Mesenchymal stem cell (in vitro differentiated cells and primary cell): ENCODE measurements around the gene USP7.

Experiments
- DNase-seq: peaks from one replicate; pipeline ENCODE4 v3.0.0-alpha.2; 2013
- H2AFZ ChIP-seq: one replicate; pipeline ENCODE4 v1.6.1; 2013; ENCODE audit warnings: low read depth, mild to moderate bottlenecking, control low read depth, inconsistent platforms, low read length, moderate library complexity
- H2AK5ac ChIP-seq: 2 replicates; pipeline ENCODE4 v1.6.1; 2013; ENCODE audit warnings: low read length, moderate library complexity, mild to moderate bottlenecking, inconsistent platforms; ENCODE audit not compliant: severe bottlenecking
- H2BK120ac ChIP-seq: one replicate; pipeline ENCODE4 v1.6.1; 2013; ENCODE audit warnings: low read depth, mild to moderate bottlenecking, inconsistent platforms, low read length, moderate library complexity
- H2BK12ac ChIP-seq, 2 experiments: one replicate each; pipeline ENCODE4 v1.6.1; 2013; ENCODE audit warnings: inconsistent platforms in 2 of 2, low read length in 2 of 2, mild to moderate bottlenecking in 2 of 2, moderate library complexity in 2 of 2, control low read depth in 1 of 2
- H2BK15ac ChIP-seq: one replicate; pipeline ENCODE4 v1.6.1; 2013; ENCODE audit warnings: mild to moderate bottlenecking, low read depth, inconsistent platforms; ENCODE audit not compliant: poor library complexity, severe bottlenecking
- H2BK5ac ChIP-seq: 2 replicates; pipeline ENCODE4 v1.6.1; 2013; ENCODE audit warnings: low read depth, mild to moderate bottlenecking, low read length, control low read depth, inconsistent platforms; ENCODE audit not compliant: poor library complexity, severe bottlenecking
- H3K14ac ChIP-seq, 2 experiments: one replicate each; pipeline ENCODE4 v1.6.1; 2013; ENCODE audit warnings: inconsistent platforms in 2 of 2, low read length in 2 of 2, control low read depth in 1 of 2, mild to moderate bottlenecking in 1 of 2, moderate library complexity in 1 of 2
- H3K18ac ChIP-seq, 2 experiments: one replicate each; pipeline ENCODE4 v1.6.1; 2013; ENCODE audit warnings: inconsistent platforms in 2 of 2, low read length in 2 of 2, control low read depth in 1 of 2, low read depth in 1 of 2, mild to moderate bottlenecking in 1 of 2
- H3K23ac ChIP-seq, 2 experiments: one replicate each; pipeline ENCODE4 v1.6.1; 2013; ENCODE audit warnings: inconsistent platforms in 2 of 2, low read length in 2 of 2, mild to moderate bottlenecking in 2 of 2, moderate library complexity in 2 of 2, control low read depth in 1 of 2
- H3K27ac ChIP-seq: 2 replicates; pipeline ENCODE4 v1.5.1; 2013; ENCODE audit warnings: mild to moderate bottlenecking, moderate library complexity, low read length, control low read depth, inconsistent platforms; ENCODE audit not compliant: poor library complexity, severe bottlenecking
- H3K27me3 ChIP-seq, 2 experiments: 2 replicates each; pipeline versions ENCODE4 v1.6.1 to v1.7.0; 2013; ENCODE audit warnings: low read length in 2 of 2, mild to moderate bottlenecking in 2 of 2, moderate library complexity in 2 of 2, control low read depth in 1 of 2, inconsistent platforms in 1 of 2; ENCODE audit not compliant: control insufficient read depth in 1 of 2, insufficient read depth in 1 of 2
- H3K36me3 ChIP-seq, 2 experiments: 2 replicates each; pipeline versions ENCODE4 v1.6.1 to v1.7.0; 2013; ENCODE audit warnings: low read length in 2 of 2, control low read depth in 1 of 2, inconsistent platforms in 1 of 2, low read depth in 1 of 2, mild to moderate bottlenecking in 1 of 2; ENCODE audit not compliant: insufficient read depth in 2 of 2, control insufficient read depth in 1 of 2
- H3K4ac ChIP-seq, 2 experiments: one replicate each; pipeline ENCODE4 v1.6.1; 2013; ENCODE audit warnings: inconsistent platforms in 2 of 2, low read length in 2 of 2, mild to moderate bottlenecking in 2 of 2, moderate library complexity in 2 of 2, control low read depth in 1 of 2, low read depth in 1 of 2
- H3K4me1 ChIP-seq: 2 replicates; pipeline ENCODE4 v1.6.1; 2013; ENCODE audit warnings: low read depth, low read length, control low read depth; ENCODE audit not compliant: control insufficient read depth, insufficient read depth
- H3K4me2 ChIP-seq: 2 replicates; pipeline ENCODE4 v1.6.1; 2013; ENCODE audit warnings: low read length, mild to moderate bottlenecking, inconsistent platforms; ENCODE audit not compliant: poor library complexity, severe bottlenecking
- H3K4me3 ChIP-seq, 2 experiments: 2 replicates each; pipeline versions ENCODE4 v1.5.1 to v1.7.0; 2013; ENCODE audit warnings: low read length in 2 of 2, mild to moderate bottlenecking in 2 of 2, control low read depth in 1 of 2, low read depth in 1 of 2; ENCODE audit not compliant: insufficient read depth in 1 of 2
- H3K79me1 ChIP-seq: replicated peaks from 2 replicates; pipeline ENCODE4 v1.6.1; 2013; ENCODE audit warnings: mild to moderate bottlenecking, control low read depth, low read length, inconsistent platforms; ENCODE audit not compliant: poor library complexity, severe bottlenecking
- H3K9ac ChIP-seq: 2 replicates; pipeline ENCODE4 v1.7.0; 2013; ENCODE audit warnings: mild to moderate bottlenecking, low read length, moderate library complexity
- H3K9me3 ChIP-seq: 2 replicates; pipeline ENCODE4 v1.7.0; 2013; ENCODE audit warnings: mild to moderate bottlenecking, low read length; ENCODE audit not compliant: control insufficient read depth
- H4K8ac ChIP-seq: one replicate; pipeline ENCODE4 v1.6.1; 2013; ENCODE audit warnings: inconsistent platforms, mild to moderate bottlenecking, low read length, moderate library complexity
- H4K91ac ChIP-seq: one replicate; pipeline ENCODE4 v1.6.1; 2013; ENCODE audit warnings: mild to moderate bottlenecking, low read length, inconsistent platforms
- WGBS: methylation state at CpG from one replicate; pipeline ENCODE4 v1.1.7; 2013; ENCODE audit warnings: mixed read lengths; 5-methylcytosine and 5-hydroxymethylcytosine counted together

USP7 gene

GRCh38 chr16:8882725-8883377 is 80.9 kb downstream of the USP7 start:
- Histone ChIP-seq H2BK15ac (peak overlapping the region; percentile 33), H3K27me3 (no peaks in the 10 kb centered on the region), H3K9ac (no peak overlapping the region), H4K8ac (no peak overlapping the region), H3K9me3 (no peaks in the 10 kb centered on the region), H3K23ac (no peak overlapping the region), H3K18ac (no peak overlapping the region), H4K91ac (peak overlapping the region; percentile 69), H3K4me1 (peaks cover 39% of the 10 kb centered on the region), H2AK5ac (peak overlapping the region; percentile 31), H2BK12ac (peak overlapping the region; percentile 40 to 80), H3K79me1 (peaks cover 7% of the 10 kb centered on the region), H3K4ac (no peak overlapping the region), H2BK5ac (no peak overlapping the region), H3K36me3 (peaks cover 8 to 9% of the 10 kb centered on the region in 2 experiments), H3K27ac (no peak overlapping the region), H2AFZ (no peak overlapping the region), H3K14ac (no peak overlapping the region), H3K4me2 (no peak overlapping the region), H3K4me3 (no peak overlapping the region), H2BK120ac (no peak overlapping the region)
- DNase-seq: no peak
- WGBS: 95% methylated on average over 17 of the region's 17 CpGs

DNA sequence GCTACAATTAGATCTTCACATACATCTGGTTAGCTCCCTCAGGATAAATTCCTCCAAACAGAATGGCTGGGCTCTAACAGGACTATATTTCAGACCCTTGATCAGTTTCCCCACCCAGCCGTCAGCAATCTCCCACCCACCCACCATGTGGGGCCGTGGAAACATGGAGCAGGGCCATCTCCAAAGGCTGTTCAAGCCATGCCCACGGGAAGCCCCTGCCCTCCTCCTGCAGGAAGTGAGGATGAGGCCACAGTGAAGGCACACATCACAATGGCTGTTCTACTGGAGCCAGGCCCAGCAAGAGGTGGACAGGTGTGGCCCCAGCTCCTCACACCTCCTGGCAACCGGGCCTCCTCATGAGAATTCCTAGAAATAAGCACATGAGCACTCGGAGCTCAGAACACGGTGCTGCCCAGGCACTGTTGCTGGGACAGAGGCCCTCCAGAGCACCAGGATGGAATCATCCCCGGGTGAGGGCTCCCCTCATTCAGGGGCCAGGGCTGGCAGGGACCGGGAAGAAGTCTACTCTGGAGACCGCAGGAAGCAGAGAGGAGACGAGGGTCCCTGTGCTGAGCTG is 81.6 kb downstream of the USP7 start, which contains the start of gene LITAFD:
TSS of gene LITAFD (plus strand) at position 311 of the 577 bp plus-strand sequence. CDS start 2,005 bp downstream, outside the sequence.
- Histone ChIP-seq H2AK5ac (peak within 1 kb of the TSS; percentile 25), H3K14ac (no peak within 1 kb of the TSS), H3K27ac (no peak within 1 kb of the TSS), H3K27me3 (no peaks in the 10 kb centered on the region), H3K36me3 (peaks cover 2% of the 10 kb centered on the region in 2 experiments), H2BK5ac (no peak within 1 kb of the TSS), H2BK120ac (no peak within 1 kb of the TSS), H2BK12ac (peak within 1 kb of the TSS; percentile 40 to 91), H2BK15ac (peak within 1 kb of the TSS; percentile 33), H3K79me1 (peaks cover 3% of the 10 kb centered on the region), H3K23ac (no peak within 1 kb of the TSS), H3K4me3 (no peak within 1 kb of the TSS), H4K91ac (peak within 1 kb of the TSS; percentile 69), H3K18ac (peak within 1 kb of the TSS in 1 of 2 experiments; percentile 28), H2AFZ (no peak within 1 kb of the TSS), H4K8ac (peak within 1 kb of the TSS; percentile 31), H3K4me1 (peaks cover 43% of the 10 kb centered on the region), H3K9me3 (no peaks in the 10 kb centered on the region), H3K4ac (no peak within 1 kb of the TSS), H3K4me2 (no peak within 1 kb of the TSS), H3K9ac (no peak within 1 kb of the TSS)
- no peak for DNase-seq
- 83% methylated on average over 10 of the region's 10 CpGs for WGBS

- no peak overlapping the region for H2BK5ac ChIP-seq
- no peak overlapping the region for H3K14ac ChIP-seq
- H3K4ac ChIP-seq: no peak overlapping the region
- H2BK12ac ChIP-seq: no peak overlapping the region
- H3K9me3 ChIP-seq: no peaks in the 10 kb centered on the region
- peaks cover 35% of the 10 kb centered on the region for H3K4me1 ChIP-seq
- no peak overlapping the region for H2AFZ ChIP-seq
- H4K91ac ChIP-seq: no peak overlapping the region
- H3K9ac ChIP-seq: no peak overlapping the region
- 97% methylated on average over 8 of the region's 8 CpGs for WGBS
- no peak overlapping the region for H2BK120ac ChIP-seq
- H3K27ac ChIP-seq: no peak overlapping the region
- no peak overlapping the region for H3K23ac ChIP-seq
- H2AK5ac ChIP-seq: peak overlapping the region; percentile 25
- no peak overlapping the region for H3K18ac ChIP-seq
- no peak for DNase-seq
- H3K79me1 ChIP-seq: peaks cover 3% of the 10 kb centered on the region
- no peak overlapping the region for H3K4me2 ChIP-seq
- no peaks in the 10 kb centered on the region for H3K36me3 ChIP-seq
- H2BK15ac ChIP-seq: no peak overlapping the region
- H4K8ac ChIP-seq: no peak overlapping the region
- H3K27me3 ChIP-seq: no peaks in the 10 kb centered on the region
- H3K4me3 ChIP-seq: no peak overlapping the region
Observed at GRCh38 chr16:8880839-8881510, 82.7 kb downstream of the USP7 start.

DNA sequence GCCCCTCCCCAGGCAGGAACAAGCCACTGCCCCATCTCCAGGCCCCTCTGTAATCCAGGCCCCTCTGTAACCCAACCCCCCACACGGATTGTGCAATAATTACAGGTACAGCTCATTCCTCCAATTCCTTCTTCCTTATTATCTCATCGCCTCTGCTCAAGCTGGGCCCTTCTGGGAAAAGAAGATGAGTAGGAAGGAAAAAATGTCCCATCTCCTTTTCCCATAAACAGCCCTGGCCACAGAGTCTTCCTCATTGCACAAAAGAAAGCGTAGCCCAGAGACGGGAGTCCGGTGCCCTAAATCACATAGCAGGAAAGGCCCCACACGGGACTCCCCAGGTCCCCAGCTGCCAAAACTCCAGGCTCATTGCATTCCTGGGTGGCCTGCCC is 85.2 kb downstream of the USP7 start:
- H3K79me1 ChIP-seq: peaks cover 3% of the 10 kb centered on the region
- H3K27me3 ChIP-seq: no peaks in the 10 kb centered on the region
- no peak overlapping the region for H3K4me3 ChIP-seq
- H4K91ac ChIP-seq: peak overlapping the region; percentile 55
- H2BK15ac ChIP-seq: no peak overlapping the region
- peak overlapping the region in 1 of 2 experiments; percentile 99 for H2BK12ac ChIP-seq
- H3K4ac ChIP-seq: peak overlapping the region in 1 of 2 experiments; percentile 71
- no peak overlapping the region for H2AFZ ChIP-seq
- H3K14ac ChIP-seq: peak overlapping the region in 1 of 2 experiments; percentile 53
- peak overlapping the region; percentile 46 to 95 for H3K18ac ChIP-seq
- H2BK5ac ChIP-seq: no peak overlapping the region
- peak overlapping the region; percentile 88 for H2AK5ac ChIP-seq
- WGBS: 1% methylated on average over 6 of the region's 6 CpGs
- peak overlapping the region; percentile 93 for H3K27ac ChIP-seq
- no peak overlapping the region for H3K23ac ChIP-seq
- no peaks in the 10 kb centered on the region for H3K36me3 ChIP-seq
- DNase-seq: peak; percentile 95
- H3K4me2 ChIP-seq: no peak overlapping the region
- peak overlapping the region; percentile 61 for H3K9ac ChIP-seq
- no peaks in the 10 kb centered on the region for H3K9me3 ChIP-seq
- H2BK120ac ChIP-seq: peak overlapping the region; percentile 75
- H3K4me1 ChIP-seq: peaks cover 18% of the 10 kb centered on the region
- H4K8ac ChIP-seq: peak overlapping the region; percentile 41
